ENCODE data around the gene MMP23B.
"Not testable (repeated sequence)": the region's sequence is repeated elsewhere in the genome, so short reads cannot be mapped to it uniquely, and the experiment has no call there.

The MMP23B gene

DNA sequence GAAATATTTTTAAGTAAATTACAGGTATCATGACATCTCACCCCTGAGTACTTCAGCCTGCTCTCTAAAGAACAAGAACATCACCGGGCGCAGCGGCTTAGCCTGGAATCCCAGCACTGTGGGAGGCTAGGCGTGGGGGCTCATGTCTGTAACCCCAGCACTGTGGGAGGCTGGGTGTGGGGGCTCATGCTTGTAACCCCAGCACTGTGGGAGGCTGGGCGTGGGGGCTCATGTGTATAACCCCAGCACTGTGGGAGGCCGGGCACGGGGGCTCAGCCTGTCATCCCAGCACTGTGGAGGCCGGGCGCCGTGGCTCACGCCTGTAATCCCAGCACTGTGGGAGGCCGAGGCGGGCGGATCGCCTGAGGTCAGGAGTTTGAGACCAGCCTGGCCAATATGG, 34.6 kb downstream of the MMP23B start:
- DNase-seq (ENCODE audit: low read depth in 2 of 2) = no peak

DNA sequence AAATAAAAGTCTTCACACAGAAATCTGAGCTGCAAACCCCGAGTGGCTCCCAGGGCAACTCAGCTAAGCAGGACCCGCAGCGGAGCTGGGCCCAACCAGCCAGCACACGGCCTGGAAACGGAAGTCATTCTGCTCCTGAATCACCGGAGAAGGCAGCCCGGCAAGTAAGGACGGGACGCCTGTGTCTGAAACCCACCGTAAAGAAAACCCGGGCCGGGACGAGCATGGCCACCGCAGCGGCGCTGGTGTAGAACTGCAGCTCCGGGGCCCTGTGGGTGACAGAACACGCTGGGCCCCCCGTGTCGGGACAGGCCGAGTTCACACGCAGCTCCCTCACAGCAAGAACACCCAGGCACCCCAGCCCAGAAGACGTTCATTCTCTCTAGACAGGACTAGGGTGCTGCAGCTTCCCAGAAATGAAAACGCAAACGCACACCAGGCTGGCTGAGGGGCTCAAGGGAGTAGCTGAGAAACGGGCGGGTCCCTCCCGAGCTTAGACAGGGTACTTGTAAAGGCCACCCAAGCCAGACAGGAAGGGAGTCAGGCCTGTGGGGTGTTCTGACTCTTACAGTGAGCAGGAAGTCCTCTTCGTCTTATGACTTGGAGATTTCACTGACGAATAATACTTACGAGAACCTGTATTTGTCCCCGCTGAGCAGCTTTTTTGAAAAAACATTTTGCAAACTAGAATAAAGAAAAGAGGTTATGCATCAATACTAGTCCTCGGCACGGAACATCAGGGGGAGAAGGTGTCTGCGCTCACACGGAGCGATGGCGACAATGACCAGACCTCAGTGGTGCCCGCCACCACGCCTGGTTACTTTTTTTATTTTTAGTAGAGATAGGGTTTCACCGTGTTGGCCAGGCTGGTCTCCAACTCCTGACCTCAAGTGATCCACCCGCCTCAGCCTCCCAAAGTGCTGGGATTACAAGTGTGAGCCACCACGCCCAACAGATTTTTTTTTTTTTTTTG, 37.8 kb downstream of the MMP23B start:
- no peak for DNase-seq (ENCODE audit: low read depth in 2 of 2)

DNA sequence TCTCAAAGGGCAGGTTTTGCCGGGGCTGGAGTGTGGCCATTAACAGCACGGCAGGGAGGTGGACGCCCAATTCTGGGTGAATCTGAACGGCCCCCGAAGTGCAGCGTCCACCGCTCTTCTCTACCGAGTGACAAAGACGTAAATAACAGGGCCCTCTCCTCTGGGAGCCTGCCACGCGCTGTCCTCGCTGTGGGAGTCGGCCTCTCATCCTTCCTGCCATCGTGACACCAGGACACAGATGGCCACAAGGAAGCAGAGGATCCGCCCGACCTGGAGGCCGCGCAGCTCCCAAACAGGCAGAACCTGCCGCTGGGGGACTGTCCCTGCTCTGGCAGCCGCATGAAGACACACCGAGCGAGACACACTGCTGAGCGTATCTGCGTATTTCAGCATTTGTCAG, 38.9 kb downstream of the MMP23B start:
- no peak for DNase-seq (ENCODE audit: low read depth in 2 of 2)

DNA sequence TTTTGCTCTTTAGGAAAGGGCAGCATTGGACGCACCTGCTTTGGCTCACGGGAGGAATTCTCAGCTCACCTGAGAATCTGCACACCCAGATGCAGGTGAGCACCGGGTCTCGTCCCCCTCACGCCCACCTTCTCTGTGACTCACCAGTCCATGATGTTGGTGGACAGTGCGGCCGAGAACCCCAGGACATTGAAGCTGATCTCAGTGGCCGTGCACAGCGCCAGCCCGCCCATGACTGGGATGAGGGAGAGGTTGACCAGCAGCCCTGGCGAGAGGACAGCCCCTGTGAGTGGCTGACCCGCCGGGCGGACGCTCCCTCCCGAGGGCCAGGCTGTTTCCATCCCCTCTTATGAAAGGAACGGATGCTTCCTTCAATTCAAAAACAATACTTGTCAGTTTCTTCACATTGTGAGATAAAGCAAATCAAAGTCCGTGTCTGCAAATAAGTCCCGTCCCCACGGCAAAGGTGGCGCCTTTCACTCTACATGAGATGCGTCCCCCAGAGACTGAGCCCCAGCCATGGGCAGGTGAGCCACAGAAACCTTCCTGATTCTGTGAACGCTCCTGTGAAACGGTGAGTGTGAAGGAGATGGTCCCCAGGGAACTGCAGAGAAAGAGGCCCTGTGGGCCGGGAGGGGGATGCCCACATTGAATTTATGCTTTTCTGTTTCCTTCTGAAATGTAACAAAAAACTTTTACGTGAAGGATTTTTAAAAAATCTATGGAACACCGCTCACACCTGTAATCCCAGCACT, 39.6 kb downstream of the MMP23B start:
- no peak for DNase-seq (ENCODE audit: low read depth in 2 of 2)

DNA sequence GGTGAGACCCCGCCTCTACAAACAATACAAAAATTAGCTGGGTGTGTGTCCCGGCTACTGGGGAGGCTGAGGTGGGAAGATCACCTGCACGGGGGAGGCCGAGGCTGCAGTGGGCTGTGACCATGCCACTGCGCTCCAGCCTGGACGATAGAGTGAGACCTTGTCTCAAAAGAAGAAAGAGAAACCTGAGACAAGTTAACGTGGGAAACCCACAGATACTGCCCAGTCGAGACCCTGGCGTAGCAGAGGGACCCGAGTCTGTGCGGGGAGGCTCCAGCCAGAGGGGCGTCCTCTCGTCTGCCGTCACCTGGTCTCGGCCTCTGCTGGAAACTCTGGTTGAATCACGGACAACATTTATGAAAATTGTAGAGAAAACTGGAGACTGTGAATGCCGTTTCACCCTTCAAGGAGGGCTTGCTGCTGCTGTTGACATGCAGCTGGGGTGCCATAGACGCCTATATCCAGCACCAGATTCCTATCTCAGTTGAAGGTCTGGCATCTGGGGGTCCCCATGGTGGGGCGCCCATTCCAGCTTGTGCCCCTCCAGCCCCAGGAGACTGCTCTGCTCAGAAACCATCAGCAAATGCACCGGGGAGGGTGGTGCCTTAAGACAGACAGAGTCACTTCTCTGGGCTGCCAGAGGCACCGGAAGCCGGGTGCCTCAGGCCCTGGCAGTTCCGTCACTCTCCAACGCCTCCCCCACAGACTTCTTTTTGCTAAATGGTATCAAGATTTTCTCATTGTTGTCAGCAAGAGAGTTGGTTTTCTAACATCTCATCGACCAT, 40.4 kb downstream of the MMP23B start:
- no peak for DNase-seq (ENCODE audit: low read depth in 2 of 2)

DNA sequence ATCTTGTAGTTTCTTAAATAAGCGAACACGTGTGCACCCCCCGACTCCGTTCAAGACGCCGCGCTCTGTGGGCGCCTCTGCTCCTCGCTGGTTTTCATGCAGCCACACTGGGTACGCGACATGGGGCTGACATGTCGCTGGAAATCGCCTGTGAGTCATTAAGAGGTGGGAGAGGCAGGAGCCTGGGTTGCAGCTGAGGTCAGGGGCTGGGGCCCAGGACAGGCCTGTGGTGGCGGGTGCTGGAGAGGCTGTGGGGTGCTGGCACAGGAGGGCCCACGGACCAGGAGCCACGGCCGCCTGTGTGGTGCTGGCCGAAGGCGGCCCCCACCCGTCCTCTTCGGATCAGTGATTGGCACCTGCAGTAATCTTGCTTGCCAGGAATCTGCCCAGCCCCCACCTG, 42.8 kb downstream of the MMP23B start:
- not testable (repeated sequence) for DNase-seq (ENCODE audit: low read depth in 2 of 2)

DNA sequence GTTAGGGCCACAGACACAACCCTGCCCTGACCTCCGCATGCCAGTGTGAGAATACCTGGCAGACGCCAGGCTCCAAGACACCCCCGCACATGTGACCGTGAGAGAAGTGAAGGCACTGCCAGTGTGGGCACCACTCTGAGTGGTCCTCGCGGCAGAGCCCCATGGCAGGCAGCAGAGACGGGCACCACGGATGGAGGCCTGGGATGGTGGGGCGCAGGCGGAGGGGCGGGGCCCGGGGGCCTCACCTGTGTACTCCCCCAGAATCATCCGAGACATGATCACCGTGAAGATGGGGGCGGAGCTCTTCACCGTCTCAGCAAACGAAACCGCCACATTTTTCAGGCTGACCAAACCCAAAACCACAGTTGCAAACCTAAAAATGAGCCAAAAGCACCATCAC, 43.2 kb downstream of the MMP23B start:
- not testable (repeated sequence) for DNase-seq (ENCODE audit: low read depth in 2 of 2)

DNA sequence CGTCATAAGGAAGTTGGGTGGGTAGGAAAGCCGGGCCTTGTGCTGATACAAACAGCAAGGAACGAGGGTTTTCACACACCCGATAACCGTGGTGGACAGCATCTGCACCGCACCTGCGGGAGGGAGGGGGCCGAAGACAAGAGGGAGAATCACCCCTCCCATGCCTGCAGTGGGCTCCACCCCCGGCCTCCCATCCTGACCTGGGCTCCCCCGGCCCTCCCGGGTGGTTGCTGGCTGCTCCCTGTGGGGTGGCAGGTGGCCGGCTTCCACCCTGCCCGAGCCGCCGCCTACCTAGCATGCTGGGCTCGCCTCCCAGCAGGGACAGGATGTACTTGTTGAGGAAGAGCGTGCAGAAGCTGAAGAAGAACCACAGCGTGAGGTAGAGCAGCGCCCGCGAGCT, 44.1 kb downstream of the MMP23B start:
- DNase-seq (ENCODE audit: low read depth in 2 of 2) = not testable (repeated sequence)

DNA sequence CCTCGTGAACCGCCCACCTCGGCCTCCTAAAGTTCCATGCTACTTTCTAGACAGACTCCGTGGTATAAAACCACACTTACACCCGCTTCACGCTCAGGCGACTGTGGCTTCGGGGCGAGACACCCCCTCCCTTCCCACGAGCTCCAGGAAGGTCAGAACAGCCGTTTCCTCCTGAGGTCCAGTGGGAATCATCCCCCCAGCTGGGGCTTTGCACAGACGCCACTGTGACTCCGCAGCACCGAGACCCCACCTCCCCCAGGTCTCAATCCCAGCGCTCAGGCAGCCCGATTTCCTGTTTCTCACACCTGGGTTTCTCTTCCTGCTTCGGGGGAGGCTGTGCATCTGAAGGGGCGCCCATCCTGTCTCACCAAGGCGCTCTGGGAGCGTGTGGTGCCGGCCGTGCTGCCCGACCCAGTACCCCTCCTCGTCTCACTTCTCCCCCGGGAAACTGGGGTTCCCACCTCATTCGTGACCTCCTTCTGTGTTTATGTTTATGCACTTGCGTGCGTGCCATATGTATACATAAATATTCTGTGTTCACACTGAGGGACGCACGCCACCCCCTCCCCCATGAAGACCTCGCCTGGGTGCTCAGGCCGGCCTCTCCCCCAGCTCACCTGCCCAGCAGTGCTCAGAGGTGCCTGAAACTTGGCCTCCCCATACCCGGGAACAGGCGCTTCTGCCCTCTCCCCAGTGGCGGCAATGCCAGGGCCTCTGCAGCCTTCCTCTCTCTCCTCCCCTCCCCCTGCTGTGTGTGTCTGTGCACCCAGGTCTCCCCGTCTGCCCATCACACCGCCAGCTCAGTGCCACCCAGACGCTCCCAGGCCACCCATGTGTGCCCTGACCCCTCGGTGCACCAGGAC, 46.0 kb downstream of the MMP23B start:
- no peak for DNase-seq (ENCODE audit: low read depth in 2 of 2)

DNA sequence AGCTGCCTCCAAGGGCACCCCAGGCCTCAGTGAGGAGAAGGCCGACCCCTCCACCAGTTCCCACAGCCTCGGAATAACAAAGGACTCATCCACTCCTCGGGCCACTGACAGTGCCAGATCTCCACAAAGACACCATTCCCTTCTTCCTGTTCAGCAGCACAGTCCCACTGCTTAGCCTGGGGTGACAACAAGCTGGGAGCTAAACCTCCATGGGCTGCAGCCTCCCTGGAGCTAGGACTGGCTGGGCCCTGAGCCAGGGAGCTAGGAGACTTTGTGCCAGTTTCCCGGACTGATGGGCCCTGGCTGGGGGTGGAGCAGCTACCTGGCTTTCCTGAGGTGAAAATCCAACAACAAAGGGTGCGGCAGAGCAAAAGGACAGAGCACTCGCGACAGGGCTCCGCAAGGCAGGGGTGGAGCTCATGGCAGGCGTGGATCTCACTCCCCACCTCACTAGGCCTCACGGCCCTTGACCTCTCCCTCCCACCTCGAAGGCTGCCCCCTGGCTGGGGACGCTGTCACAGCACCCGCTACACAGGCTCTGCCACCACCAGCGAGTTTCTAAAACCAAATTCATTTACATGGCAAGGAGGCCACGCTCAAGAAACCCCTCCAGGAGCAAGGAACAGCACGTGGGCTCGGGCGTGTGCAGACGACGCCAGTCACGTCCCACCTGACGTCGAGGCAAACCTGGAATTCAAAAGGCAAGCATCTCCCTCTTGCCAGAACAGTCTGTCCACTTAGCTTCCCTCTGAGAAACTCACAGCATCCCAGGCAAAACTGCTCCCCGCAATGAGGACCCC, 46.8 kb downstream of the MMP23B start:
- peak in 1 of 2 donors; percentile 61 for DNase-seq (ENCODE audit: low read depth in 2 of 2)

DNA sequence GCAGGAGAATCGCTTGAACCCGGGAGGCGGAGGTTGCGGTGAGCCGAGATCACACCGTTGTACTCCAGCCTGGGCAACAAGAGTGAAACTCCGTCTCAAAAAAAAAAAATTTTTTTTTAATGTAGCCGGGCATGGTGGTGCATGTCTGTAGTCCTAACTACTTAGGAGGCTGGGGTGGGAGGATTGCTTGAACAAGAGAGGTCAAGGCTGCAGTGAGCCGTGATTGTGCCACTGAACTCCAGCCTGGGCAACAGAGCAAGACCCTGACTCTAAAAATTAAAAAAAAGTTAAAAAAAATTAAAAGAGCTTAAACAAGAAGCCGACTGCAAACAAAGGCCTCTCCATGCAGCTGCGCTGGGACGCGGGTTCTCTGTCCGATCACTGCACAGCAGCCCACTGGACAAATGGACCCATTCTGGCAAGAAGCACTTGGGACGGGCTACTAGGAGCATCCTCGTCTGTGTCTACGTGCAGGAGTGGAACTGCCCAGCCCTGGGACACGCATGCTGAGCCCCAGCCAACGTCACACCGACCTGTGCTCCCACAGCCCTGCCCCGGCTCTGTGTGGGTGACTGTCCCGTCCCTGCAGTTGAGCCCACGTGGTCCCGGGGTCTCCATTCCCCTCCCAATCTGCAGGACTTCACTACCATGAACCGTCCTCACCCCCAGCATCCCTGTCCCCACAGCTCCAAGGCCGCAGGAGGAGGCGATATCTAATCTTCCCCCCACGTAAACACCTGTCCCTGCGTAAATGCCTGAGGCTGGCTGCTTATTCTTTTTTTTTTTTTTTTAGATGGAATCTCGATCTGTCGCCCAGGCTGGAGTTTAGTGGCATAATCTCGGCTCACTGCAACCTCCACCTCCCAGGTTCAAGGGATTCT, 48.3 kb downstream of the MMP23B start:
- DNase-seq (ENCODE audit: low read depth in 2 of 2) = no peak

DNA sequence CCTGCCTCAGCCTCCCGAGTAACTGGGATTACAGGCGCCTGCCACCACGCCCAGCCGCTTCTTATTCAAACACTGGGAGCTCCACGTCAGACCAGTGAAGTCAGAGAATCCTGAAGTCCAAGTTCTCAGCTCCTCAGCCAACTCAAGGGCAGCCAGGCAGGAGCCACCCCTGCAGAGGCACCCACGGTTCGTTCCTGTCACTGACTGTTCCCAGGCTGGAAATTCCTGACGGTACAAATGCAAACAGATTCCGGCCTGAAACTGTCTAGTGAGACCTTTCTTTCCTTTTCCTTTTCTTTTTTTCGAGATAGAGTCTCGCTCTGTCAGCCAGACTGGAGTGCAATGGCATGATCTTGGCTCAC, 48.9 kb downstream of the MMP23B start:
- DNase-seq (ENCODE audit: low read depth in 2 of 2) = no peak

DNA sequence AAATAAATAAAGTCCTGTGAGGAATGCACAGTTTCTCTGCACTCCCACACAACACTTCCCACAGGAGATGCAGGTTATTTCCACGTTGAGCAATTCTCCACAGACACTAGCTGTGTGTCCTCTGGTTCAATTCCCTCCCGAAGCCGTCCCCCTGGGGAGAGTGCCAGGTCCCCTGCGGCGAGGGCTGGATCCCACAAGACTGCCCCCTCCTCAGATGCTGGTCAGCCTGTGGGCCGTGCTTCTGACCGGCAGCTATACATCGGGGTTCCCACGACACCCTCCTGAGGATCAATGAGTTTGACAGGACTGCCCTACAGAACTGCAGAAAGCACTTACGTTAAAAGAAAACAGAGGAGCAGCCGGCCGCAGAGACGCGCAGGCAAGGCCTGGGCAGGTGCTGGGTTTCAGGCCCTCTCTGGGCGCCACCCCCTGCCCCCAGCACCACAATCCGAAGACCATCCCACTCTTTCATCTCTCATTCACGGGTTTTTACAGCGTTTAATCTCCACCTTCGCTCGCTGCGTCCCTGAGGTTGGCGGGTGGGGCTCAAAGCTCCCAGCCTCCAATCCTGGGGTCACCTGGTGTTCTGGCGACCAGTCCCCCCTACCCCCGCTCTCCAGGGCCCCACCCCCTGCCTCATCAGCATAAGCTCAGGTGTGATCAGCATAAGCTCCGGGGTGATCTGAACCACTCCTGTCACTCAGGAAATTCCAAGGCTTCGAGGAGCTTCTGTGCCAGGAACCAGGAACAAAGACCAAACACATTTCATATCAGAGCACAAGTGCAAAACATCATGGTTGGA, 51.3 kb downstream of the MMP23B start:
- no peak for DNase-seq (ENCODE audit: low read depth in 2 of 2)
